ENCODE results near the gene OSBP2.

The OSBP2 gene

GRCh38 chr22:30883586-30884145 is 189.0 kb downstream of the OSBP2 start:
- Histone ChIP-seq H3K27ac (ENCODE audit: low read depth, low read length, poor library complexity, severe bottlenecking) (no peak overlapping the region), H3F3A (ENCODE audit: insufficient read depth, low read length) (no peaks in the 10 kb centered on the region), H2AFZ (ENCODE audit: low read length) (no peak overlapping the region), H3K4me3 (ENCODE audit: low read depth, low read length, poor library complexity, severe bottlenecking) (no peak overlapping the region), H3K4me1 (ENCODE audit: insufficient read depth, low read length, severe bottlenecking) (no peaks in the 10 kb centered on the region), H3K9ac (ENCODE audit: low read length) (no peak overlapping the region), H3K27me3 (ENCODE audit: insufficient read depth, low read length) (0 out of 2 replicates have a peak, but pooled peaks cover 3% of the 10 kb centered on the region), H3K9me2 (ENCODE audit: low read depth, low read length) (no peaks in the 10 kb centered on the region), H3K4me2 (ENCODE audit: low read length) (no peak overlapping the region), H4K20me1 (ENCODE audit: insufficient read depth, low read length) (no peaks in the 10 kb centered on the region), H3K9me3 (ENCODE audit: low read length) (no peaks in the 10 kb centered on the region), H3K79me2 (ENCODE audit: insufficient read depth, low read length) (no peaks in the 10 kb centered on the region), H3K36me3 (ENCODE audit: insufficient read depth, low read length) (no peaks in the 10 kb centered on the region)
- TF ChIP-seq CTCF (IDR thresholded peaks at IDR 0.05; ENCODE audit: low read length) (no peak), EZH2 (IDR thresholded peaks at IDR 0.05; ENCODE audit: borderline replicate concordance, low read length) (no peak)

GRCh38 chr22:30884211-30885000 is 189.7 kb downstream of the OSBP2 start:
- no peak overlapping the region for H3K27ac ChIP-seq (ENCODE audit: low read depth, low read length, poor library complexity, severe bottlenecking)
- no peaks in the 10 kb centered on the region for H4K20me1 ChIP-seq (ENCODE audit: insufficient read depth, low read length)

GRCh38 chr22:30885001-30885366 is 190.3 kb downstream of the OSBP2 start:
- TF ChIP-seq EZH2 (IDR thresholded peaks at IDR 0.05; ENCODE audit: borderline replicate concordance, low read length) (no peak), CTCF (IDR thresholded peaks at IDR 0.05; ENCODE audit: low read length) (no peak)
- Histone ChIP-seq H3K4me3 (ENCODE audit: low read depth, low read length, poor library complexity, severe bottlenecking) (no peak overlapping the region), H3K4me2 (ENCODE audit: low read length) (no peak overlapping the region), H3F3A (ENCODE audit: insufficient read depth, low read length) (no peaks in the 10 kb centered on the region), H3K9me2 (ENCODE audit: low read depth, low read length) (no peaks in the 10 kb centered on the region), H4K20me1 (ENCODE audit: insufficient read depth, low read length) (no peaks in the 10 kb centered on the region), H3K4me1 (ENCODE audit: insufficient read depth, low read length, severe bottlenecking) (no peaks in the 10 kb centered on the region), H3K27ac (ENCODE audit: low read depth, low read length, poor library complexity, severe bottlenecking) (no peak overlapping the region), H3K79me2 (ENCODE audit: insufficient read depth, low read length) (no peaks in the 10 kb centered on the region), H3K9ac (ENCODE audit: low read length) (no peak overlapping the region), H3K9me3 (ENCODE audit: low read length) (no peaks in the 10 kb centered on the region), H3K27me3 (ENCODE audit: insufficient read depth, low read length) (0 out of 2 replicates have a peak, but pooled peaks cover 3% of the 10 kb centered on the region), H2AFZ (ENCODE audit: low read length) (no peak overlapping the region), H3K36me3 (ENCODE audit: insufficient read depth, low read length) (no peaks in the 10 kb centered on the region)

More at GRCh38 chr22:30884211-30885000, 189.7 kb downstream of the OSBP2 start:
- Histone ChIP-seq H3K9me2 (ENCODE audit: low read depth, low read length) (no peaks in the 10 kb centered on the region), H3K4me1 (ENCODE audit: insufficient read depth, low read length, severe bottlenecking) (no peaks in the 10 kb centered on the region), H3K36me3 (ENCODE audit: insufficient read depth, low read length) (no peaks in the 10 kb centered on the region), H3F3A (ENCODE audit: insufficient read depth, low read length) (no peaks in the 10 kb centered on the region), H3K4me3 (ENCODE audit: low read depth, low read length, poor library complexity, severe bottlenecking) (no peak overlapping the region), H3K27me3 (ENCODE audit: insufficient read depth, low read length) (0 out of 2 replicates have a peak, but pooled peaks cover 3% of the 10 kb centered on the region), H3K79me2 (ENCODE audit: insufficient read depth, low read length) (no peaks in the 10 kb centered on the region), H3K9me3 (ENCODE audit: low read length) (no peaks in the 10 kb centered on the region), H2AFZ (ENCODE audit: low read length) (no peak overlapping the region), H3K9ac (ENCODE audit: low read length) (no peak overlapping the region), H3K4me2 (ENCODE audit: low read length) (no peak overlapping the region)
- TF ChIP-seq CTCF (IDR thresholded peaks at IDR 0.05; ENCODE audit: low read length) (no peak), EZH2 (IDR thresholded peaks at IDR 0.05; ENCODE audit: borderline replicate concordance, low read length) (no peak)

Measured in OCI-LY1 (cell line).